Mammary epithelial cell (primary cell): Measurements from ENCODE around the gene COL4A1.

ENCODE experiments used
- CTCF ChIP-seq, 2 donors: IDR thresholded peaks in 1 of 2; conservative IDR thresholded peaks in 1 of 2; 2 replicates each; pipeline ENCODE4 v1.5.1; 2011 to 2012; ENCODE audit warnings: inconsistent platforms in 2 of 2, low read length in 2 of 2, mild to moderate bottlenecking in 2 of 2, control low read depth in 1 of 2, low read depth in 1 of 2; ENCODE audit not compliant: insufficient read depth in 1 of 2; ENCODE audit errors: extremely low read depth in 1 of 2
- EZH2 ChIP-seq: IDR thresholded peaks from 2 replicates; pipeline ENCODE4 v1.6.1; 2012; ENCODE audit warnings: low read length, inconsistent platforms, borderline replicate concordance

GRCh38 chr13:110135977-110136597, 170.9 kb downstream of the COL4A1 start:
- TF ChIP-seq EZH2 (no peak), CTCF (conservative IDR thresholded peaks at IDR 0.05 in 1 of 2, IDR thresholded peaks at IDR 0.05 in 1 of 2; ENCODE audit: extremely low read depth in 1 of 2, insufficient read depth in 1 of 2, low read depth in 1 of 2, low read length in 2 of 2) (no peak)
